ENCODE measurements around the gene PPFIA3.

The PPFIA3 gene

DNA sequence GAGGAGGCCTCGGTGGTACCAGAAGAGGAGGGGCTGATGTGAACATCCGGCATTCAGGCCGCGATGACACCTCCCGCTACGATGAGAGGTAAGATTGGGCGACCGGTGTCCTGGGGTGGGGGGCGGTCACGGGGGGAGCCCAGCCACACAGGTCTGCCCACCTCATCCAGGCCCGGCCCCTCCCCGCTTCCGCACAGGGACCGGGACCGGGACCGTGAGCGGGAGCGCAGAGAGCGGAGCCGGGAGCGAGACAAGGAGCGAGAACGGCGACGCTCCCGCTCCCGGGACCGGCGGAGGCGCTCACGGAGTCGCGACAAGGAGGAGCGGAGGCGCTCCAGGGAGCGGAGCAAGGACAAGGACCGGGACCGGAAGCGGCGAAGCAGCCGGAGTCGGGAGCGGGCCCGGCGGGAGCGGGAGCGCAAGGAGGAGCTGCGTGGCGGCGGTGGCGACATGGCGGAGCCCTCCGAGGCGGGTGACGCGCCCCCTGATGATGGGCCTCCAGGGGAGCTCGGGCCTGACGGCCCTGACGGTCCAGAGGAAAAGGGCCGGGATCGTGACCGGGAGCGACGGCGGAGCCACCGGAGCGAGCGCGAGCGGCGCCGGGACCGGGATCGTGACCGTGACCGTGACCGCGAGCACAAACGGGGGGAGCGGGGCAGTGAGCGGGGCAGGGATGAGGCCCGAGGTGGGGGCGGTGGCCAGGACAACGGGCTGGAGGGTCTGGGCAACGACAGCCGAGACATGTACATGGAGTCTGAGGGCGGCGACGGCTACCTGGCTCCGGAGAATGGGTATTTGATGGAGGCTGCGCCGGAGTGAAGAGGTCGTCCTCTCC, 11.5 kb upstream of the PPFIA3 start:
- Histone ChIP-seq H3K27ac (ENCODE audit: low read depth, low read length) (no peak overlapping the region), H3K27me3 (ENCODE audit: control insufficient read depth, insufficient read depth, low read length) (no peaks in the 10 kb centered on the region), H3K4me1 (ENCODE audit: control insufficient read depth, insufficient read depth, low read length) (no peaks in the 10 kb centered on the region), H3K36me3 (ENCODE audit: control insufficient read depth, insufficient read depth, low read length) (peaks cover 24% of the 10 kb centered on the region), H3K4me3 (ENCODE audit: low read length) (no peak overlapping the region), H3K9ac (ENCODE audit: low read length) (no peak overlapping the region)

DNA sequence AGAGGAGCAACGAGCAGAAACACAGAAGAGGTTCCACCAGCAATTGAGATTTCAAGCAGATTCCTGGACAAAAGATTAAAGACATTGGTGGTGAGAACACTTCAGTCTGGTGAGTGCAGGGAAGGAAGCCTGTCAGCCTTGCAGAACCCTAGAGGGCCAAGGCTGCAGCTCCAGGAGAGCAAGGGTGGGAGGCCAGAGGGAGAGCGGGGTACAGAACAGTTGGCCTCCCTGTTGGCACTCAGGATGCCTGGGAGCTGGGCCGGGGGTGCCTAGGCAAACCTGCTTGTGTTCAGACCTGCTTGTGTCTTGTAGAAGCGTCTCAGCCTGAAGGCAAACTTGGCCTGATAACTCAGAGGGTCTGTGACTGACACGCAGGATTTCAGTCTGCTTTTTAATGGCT, 10.3 kb upstream of the PPFIA3 start:
- H3K4me3 ChIP-seq (ENCODE audit: low read length): no peak overlapping the region
- H3K9ac ChIP-seq (ENCODE audit: low read length): no peak overlapping the region
- H3K36me3 ChIP-seq (ENCODE audit: control insufficient read depth, insufficient read depth, low read length): peaks cover 20% of the 10 kb centered on the region
- H3K4me1 ChIP-seq (ENCODE audit: control insufficient read depth, insufficient read depth, low read length): peaks cover 3% of the 10 kb centered on the region
- H3K27me3 ChIP-seq (ENCODE audit: control insufficient read depth, insufficient read depth, low read length): no peaks in the 10 kb centered on the region
- no peak overlapping the region for H3K27ac ChIP-seq (ENCODE audit: low read depth, low read length)

DNA sequence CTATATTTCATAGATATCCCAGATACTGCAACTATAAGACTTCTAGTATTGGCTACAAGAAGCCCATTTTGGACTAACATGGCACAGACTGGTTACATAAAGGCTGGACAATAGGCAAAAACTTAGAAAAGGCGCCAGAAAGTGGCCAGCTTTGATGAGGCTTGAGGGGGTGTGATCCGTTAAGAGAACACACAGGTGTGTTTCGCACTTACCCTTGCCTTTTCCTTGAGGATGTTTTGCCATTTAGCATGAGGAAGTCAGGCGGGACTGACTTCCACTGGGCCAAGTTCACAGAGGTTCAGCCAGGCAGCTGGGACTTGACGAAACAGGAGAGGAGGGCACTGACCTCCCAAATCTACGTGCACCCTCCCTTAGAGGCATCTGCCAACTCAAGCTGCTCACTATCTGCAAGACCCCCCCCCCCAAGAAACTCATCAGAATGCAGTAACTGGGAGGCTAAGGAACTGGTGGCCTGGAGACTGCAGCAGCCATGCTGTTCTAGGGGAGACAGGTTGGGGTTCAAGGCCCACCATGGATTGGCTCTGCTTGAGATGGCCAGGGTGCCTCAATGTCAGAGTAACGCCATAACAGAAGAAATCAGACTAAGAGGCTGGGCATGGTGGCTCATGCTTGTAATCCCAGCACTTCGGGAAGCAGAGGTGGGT, 9.6 kb upstream of the PPFIA3 start:
- peaks cover 4% of the 10 kb centered on the region for H3K4me1 ChIP-seq (ENCODE audit: control insufficient read depth, insufficient read depth, low read length)
- peaks cover 15% of the 10 kb centered on the region for H3K36me3 ChIP-seq (ENCODE audit: control insufficient read depth, insufficient read depth, low read length)
- H3K4me3 ChIP-seq (ENCODE audit: low read length): no peak overlapping the region
- no peak overlapping the region for H3K27ac ChIP-seq (ENCODE audit: low read depth, low read length)
- H3K27me3 ChIP-seq (ENCODE audit: control insufficient read depth, insufficient read depth, low read length): no peaks in the 10 kb centered on the region
- no peak overlapping the region for H3K9ac ChIP-seq (ENCODE audit: low read length)

DNA sequence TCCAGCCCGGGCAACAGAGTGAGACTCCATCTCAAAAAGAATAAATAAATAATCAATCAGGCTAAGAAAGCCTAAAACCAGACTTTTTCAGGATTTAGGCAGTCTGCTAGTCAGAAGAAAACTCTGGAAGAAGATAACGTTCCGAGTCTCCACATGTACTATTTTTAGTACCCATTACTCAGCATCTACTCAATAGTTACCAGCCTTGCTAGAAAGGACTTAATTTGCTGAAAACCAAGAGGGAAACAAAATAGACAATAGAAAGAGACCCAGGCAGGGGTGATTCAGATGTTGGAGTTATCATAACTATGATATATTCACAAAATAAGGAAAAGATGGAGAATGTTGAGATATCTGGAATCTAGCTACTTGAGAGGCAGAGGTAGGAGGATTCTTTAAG, 8.8 kb upstream of the PPFIA3 start:
- Histone ChIP-seq H3K4me3 (ENCODE audit: low read length) (no peak overlapping the region), H3K4me1 (ENCODE audit: control insufficient read depth, insufficient read depth, low read length) (peaks cover 4% of the 10 kb centered on the region), H3K36me3 (ENCODE audit: control insufficient read depth, insufficient read depth, low read length) (peaks cover 11% of the 10 kb centered on the region), H3K27ac (ENCODE audit: low read depth, low read length) (no peak overlapping the region), H3K27me3 (ENCODE audit: control insufficient read depth, insufficient read depth, low read length) (no peaks in the 10 kb centered on the region), H3K9ac (ENCODE audit: low read length) (no peak overlapping the region)

DNA sequence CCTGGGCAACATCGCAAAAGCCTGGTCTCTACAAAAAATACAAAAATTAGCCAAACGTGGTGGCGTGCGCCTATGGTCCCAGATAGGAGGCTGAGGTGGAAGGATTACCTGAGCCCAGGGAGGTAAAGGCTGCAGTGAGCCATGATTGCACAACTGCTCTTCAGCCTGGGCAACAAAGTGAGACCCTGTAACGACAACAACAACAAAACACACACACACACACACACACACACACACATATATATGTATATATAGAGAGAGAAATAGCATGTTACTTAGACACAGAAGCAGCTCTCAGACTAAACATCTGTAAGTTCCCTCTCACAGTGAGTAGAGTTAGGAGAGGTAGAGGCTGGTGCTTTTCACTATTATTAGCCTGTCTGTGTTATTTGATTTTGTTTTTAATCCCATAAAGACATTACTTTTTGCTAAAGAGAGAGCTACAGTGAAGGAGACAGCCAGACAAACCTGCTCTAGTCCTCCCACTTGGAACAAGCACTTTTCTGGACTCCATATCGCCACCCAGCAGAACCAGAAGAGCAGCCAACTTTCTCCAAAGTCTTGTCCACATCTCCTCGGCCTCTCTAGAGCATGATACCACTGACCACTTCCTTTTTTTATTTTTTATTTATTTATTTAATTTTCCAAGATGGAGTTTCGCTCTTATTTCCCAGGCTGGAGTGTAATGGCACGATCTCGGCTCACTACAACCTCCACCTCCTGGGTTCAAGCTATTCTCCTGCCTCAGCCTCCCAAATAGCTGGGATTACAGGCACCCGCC, 7.9 kb upstream of the PPFIA3 start:
- no peak overlapping the region for H3K9ac ChIP-seq (ENCODE audit: low read length)
- no peak overlapping the region for H3K4me3 ChIP-seq (ENCODE audit: low read length)
- H3K36me3 ChIP-seq (ENCODE audit: control insufficient read depth, insufficient read depth, low read length): peaks cover 6% of the 10 kb centered on the region
- H3K4me1 ChIP-seq (ENCODE audit: control insufficient read depth, insufficient read depth, low read length): peaks cover 4% of the 10 kb centered on the region
- no peaks in the 10 kb centered on the region for H3K27me3 ChIP-seq (ENCODE audit: control insufficient read depth, insufficient read depth, low read length)
- no peak overlapping the region for H3K27ac ChIP-seq (ENCODE audit: low read depth, low read length)

DNA sequence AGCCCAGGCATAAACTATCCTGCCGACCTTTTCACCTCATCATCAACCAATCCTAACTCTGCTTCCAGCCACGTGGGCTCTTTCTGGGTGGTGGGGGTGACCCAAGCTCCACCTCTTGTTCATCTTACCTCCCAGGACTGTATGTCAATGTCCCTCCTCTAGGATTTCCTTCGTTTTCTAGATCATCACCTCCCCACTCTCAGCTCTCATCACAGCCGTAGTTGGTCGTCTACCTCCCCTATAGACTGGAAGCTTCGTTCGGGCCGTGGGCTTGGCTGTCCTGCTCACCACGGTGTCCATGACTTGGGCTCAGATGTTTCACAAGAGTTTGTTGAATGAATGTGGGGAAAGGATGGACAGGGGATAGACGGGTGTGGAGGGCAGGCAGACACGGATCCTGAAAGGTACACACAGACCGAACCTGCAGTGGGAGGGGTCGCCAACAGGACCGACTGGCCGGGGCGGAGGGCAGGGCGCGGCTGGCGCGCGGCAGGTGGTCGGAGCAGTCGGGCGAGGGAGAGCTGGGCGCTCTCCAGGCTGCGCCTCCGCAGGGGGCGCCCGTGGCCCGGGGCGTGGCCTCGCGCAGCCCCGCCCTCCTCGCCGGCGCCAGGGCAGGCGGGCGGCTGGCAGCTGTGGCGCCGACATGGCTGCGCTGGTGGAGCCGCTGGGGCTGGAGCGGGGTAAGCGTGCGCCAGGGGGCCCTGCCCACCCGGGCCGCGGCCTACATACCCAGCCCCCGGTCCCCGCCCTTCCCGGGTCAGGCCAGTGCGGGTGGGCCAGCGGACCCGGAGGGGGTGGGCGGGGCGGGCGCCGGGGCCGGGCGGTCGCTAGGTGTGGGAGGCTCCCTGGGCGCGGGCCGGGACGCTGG, 5.3 kb upstream of the PPFIA3 start, which contains the start of gene LIN7B:
TSS of gene LIN7B (plus strand) at position 609 of the 868 bp plus-strand sequence. CDS start at position 644, 35 bp downstream.
- H3K36me3 ChIP-seq (ENCODE audit: control insufficient read depth, insufficient read depth, low read length): no peaks in the 10 kb centered on the region
- H3K4me1 ChIP-seq (ENCODE audit: control insufficient read depth, insufficient read depth, low read length): peaks cover 4% of the 10 kb centered on the region
- peak within 1 kb of the TSS; percentile 55 for H3K9ac ChIP-seq (ENCODE audit: low read length)
- peak within 1 kb of the TSS; percentile 87 for H3K4me3 ChIP-seq (ENCODE audit: low read length)
- peak within 1 kb of the TSS; percentile 68 for H3K27ac ChIP-seq (ENCODE audit: low read depth, low read length)
- H3K27me3 ChIP-seq (ENCODE audit: control insufficient read depth, insufficient read depth, low read length): no peaks in the 10 kb centered on the region

DNA sequence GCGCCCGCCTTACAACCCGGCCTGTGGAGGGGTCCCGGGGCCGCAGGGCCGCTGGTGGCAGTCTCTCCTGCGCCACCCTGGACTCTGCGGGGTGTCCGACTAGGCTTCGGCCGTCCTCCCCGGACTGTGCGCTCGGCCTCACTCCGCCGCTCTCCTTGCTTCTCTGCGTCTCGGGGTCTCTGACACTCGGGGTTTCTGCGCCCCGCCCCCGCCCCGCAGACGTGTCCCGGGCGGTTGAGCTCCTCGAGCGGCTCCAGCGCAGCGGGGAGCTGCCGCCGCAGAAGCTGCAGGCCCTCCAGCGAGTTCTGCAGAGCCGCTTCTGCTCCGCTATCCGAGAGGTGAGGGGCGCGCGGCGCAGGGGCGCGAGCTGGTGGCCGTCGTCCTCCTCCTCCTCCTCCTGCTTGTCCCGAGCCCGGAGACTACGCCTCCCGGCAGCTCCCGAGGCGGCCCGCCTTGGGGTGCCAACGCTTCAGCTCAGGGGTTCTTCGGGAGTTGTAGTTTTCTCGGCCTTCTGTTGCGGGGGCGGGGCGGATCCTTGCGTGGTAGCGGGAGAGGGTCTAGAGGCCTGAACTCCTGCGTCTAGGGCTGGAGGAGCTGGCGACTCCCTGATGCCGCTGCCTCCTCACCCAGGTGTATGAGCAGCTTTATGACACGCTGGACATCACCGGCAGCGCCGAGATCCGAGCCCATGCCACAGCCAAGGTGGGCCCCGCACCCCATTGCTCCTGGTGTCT, 4.5 kb upstream of the PPFIA3 start:
- Histone ChIP-seq H3K4me3 (ENCODE audit: low read length) (peak overlapping the region; percentile 87), H3K36me3 (ENCODE audit: control insufficient read depth, insufficient read depth, low read length) (no peaks in the 10 kb centered on the region), H3K27ac (ENCODE audit: low read depth, low read length) (peak overlapping the region; percentile 68), H3K4me1 (ENCODE audit: control insufficient read depth, insufficient read depth, low read length) (peaks cover 4% of the 10 kb centered on the region), H3K27me3 (ENCODE audit: control insufficient read depth, insufficient read depth, low read length) (no peaks in the 10 kb centered on the region), H3K9ac (ENCODE audit: low read length) (peak overlapping the region; percentile 55)

DNA sequence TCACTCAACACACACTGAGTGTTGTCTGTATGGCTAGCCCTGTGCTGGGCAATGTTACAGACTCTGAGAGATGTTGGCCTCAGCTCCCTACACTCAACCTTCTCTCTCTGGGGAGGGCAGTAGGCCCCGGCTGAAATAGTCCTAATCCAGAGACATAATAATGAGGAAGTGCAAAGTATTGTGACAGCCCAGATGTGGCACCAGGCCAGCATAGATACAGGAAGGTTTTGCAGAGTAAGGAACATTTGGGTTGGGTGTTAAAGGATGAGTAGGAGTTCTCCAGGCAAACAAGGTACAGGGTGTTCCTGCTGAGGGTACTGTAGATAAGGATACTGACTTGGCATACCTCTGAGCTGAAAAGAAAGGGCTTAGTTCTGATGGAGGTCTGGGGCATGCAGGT, 2.8 kb upstream of the PPFIA3 start:
- no peaks in the 10 kb centered on the region for H3K36me3 ChIP-seq (ENCODE audit: control insufficient read depth, insufficient read depth, low read length)
- H3K27ac ChIP-seq (ENCODE audit: low read depth, low read length): no peak overlapping the region
- no peak overlapping the region for H3K4me3 ChIP-seq (ENCODE audit: low read length)
- H3K4me1 ChIP-seq (ENCODE audit: control insufficient read depth, insufficient read depth, low read length): peaks cover 4% of the 10 kb centered on the region
- H3K27me3 ChIP-seq (ENCODE audit: control insufficient read depth, insufficient read depth, low read length): peaks cover 3% of the 10 kb centered on the region
- no peak overlapping the region for H3K9ac ChIP-seq (ENCODE audit: low read length)

DNA sequence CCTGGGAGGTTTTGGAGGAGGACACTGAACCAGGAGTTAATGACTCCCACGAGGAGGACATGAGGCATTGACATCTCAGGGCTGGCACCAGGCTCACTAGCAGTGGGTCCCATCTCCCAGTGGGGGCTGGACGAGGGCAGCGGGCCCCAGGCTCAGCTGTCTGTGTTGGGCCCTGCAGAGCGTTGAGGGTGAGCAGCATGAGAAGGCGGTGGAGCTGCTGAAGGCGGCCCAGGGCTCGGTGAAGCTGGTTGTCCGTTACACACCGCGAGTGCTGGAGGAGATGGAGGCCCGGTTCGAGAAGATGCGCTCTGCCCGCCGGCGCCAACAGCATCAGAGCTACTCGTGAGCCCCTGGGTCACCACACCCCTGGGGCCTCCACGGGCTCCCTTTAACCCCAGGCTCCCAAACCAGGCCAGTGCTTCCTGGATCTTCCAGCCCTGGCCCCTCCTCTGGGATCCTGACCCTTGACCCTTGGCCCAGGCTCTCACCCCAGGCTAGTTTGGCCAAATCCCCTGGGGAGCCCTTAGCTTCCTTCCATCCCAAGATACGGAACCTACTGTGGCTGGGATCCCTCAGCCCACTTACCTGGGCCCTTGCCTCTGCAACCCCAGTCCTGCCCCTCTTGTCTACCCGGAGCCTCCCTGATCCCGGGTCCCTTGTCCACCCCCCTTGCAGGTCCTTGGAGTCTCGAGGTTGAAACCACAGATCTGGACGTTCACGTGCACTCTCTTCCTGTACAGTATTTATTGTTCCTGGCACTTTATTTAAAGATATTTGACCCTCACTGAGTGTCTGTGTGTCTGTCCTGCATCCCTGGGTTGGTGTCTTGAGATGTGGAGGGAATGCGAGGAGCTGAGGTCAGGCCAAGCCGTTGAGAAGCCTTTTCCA, 1.4 kb upstream of the PPFIA3 start:
- Histone ChIP-seq H3K27ac (ENCODE audit: low read depth, low read length) (peak overlapping the region; percentile 96), H3K4me1 (ENCODE audit: control insufficient read depth, insufficient read depth, low read length) (peaks cover 4% of the 10 kb centered on the region), H3K9ac (ENCODE audit: low read length) (peak overlapping the region; percentile 92), H3K4me3 (ENCODE audit: low read length) (peak overlapping the region; percentile 86), H3K36me3 (ENCODE audit: control insufficient read depth, insufficient read depth, low read length) (no peaks in the 10 kb centered on the region), H3K27me3 (ENCODE audit: control insufficient read depth, insufficient read depth, low read length) (peaks cover 3% of the 10 kb centered on the region)

DNA sequence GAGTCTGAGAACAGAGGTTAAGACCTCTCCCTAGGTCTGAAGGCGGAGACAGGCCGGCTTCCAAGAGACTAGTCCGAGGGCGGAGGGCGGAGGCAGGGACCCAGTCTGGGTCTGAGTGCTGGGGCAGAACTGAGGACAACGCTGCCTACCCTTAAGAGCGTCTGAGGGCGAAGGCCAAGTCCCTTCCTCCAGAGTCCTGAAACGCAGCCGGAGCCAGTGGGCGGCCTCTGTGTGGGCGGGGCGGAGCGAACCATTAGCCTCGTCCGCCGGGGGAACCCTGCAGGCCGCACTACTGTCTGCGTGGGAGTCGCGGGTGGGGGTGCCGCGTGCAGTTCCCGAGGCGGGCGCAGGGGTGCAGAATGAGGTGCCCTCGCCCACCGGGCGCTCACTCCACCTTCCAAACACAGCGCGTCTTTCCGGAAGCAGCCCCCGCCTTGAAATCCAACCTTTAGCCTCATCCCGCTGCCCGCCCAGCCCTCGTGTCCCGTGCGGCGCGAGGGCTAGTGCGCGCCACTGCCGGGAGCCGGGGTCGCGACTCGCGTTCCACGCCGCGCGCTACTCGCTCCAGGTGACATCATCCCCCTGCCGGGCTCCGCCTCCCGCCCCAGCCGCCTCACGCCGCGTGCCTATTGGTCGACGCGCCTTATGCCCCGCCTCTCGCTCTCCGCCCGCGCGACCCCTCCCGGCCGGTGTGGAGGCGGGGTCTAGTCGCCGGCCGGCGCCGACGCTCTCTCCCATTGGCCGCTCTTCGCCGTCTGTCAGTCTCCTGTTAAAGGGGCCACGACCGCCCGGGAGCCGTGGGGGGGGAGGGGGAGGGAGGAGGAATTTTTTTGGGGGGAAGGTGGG, 556 bp upstream of the PPFIA3 start, which contains the start of gene C19orf73:
TSS of gene C19orf73 (minus strand) at position 579 of the 846 bp plus-strand sequence. CDS start at position 458, 121 bp downstream.
- Histone ChIP-seq H3K27me3 (ENCODE audit: control insufficient read depth, insufficient read depth, low read length) (peaks cover 3% of the 10 kb centered on the region), H3K27ac (ENCODE audit: low read depth, low read length) (peak within 1 kb of the TSS; percentile 96), H3K9ac (ENCODE audit: low read length) (peak within 1 kb of the TSS; percentile 92), H3K4me3 (ENCODE audit: low read length) (peak within 1 kb of the TSS; percentile 86), H3K4me1 (ENCODE audit: control insufficient read depth, insufficient read depth, low read length) (peaks cover 3% of the 10 kb centered on the region), H3K36me3 (ENCODE audit: control insufficient read depth, insufficient read depth, low read length) (no peaks in the 10 kb centered on the region)
